HG02884 (cell line): Measurements from ENCODE around the gene SMIM14.
"Not testable (repeated sequence)": the region's sequence is repeated elsewhere in the genome, so short reads cannot be mapped to it uniquely, and the experiment has no call there.

Experiments used
- ATAC-seq: cut with Tn5 transposase; IDR thresholded peaks from one replicate; pipeline ENCODE4 v1.9.1; 2021; ENCODE audit warnings: mild to moderate bottlenecking, moderate library complexity; ENCODE audit not compliant: unreplicated experiment

The SMIM14 gene

DNA sequence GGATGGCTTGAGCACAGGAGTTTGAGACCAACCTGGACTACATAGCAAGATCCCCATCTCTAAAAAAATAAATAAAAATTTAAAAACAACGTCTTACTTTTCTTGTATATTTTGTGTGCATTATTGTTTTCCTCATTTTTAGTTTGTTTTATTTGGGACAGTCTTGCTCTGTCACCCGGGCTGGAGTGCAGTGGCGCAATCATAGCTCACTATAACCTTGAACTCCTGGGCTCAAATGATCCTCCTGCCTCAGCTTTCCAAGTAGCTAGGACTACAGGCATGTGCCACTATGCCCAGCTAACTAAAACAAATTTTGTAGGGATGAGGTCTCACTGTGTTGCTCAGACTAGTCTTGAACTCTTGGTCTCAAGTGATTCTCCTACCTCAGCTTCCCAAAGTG is 9.5 kb upstream of the SMIM14 start:
- ATAC-seq = no peak

DNA sequence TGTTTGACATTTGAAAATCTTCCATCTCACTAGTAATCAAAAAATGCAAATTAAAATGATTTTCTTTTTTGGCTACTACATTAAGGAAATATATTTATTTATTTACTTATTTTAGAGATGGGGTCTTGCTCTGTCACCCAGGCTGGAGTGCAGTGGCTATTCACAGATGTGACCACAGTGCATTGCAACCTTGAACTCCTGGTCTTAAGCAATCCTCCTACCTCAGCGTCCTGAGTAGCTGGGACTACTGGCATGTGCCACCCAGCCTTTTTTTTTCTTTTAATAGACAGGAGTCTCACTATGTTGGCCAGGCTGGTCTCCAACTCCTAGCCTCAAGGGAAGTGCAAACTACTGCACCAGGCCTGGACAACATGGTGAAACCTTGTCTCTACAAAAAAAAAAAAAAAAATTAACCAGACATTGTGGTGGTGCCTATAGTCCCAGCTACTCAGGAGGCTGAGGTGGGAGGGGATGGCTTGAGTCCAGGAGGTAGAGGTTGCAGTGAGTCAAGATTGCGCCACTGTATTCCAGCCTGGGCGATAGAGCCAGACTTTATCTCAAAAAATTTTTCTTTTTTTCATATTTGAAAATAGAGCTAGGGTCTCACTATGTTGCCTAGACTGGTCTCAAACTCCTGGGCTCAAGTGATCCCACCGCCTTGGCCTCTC is 4.4 kb upstream of the SMIM14 start:
- ATAC-seq = no peak

DNA sequence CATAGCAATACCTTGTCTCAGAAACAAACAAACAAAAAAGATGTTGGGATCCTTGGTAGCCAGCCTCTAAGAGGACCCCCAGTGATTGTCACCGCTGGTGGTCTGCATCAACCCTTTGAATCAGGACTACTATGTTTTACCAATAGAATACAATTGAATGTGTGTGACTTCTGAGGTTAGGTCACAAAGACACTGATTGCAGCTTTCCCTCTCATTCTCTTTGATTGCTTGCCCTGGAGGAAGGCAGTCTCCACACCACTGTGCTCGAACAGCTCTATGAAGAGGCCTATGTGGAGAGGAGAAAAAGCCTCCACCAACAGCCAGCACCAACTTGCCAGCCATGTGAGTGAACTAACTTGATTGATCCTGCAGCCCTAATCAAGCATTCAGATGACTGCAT is 2.8 kb upstream of the SMIM14 start:
- no peak for ATAC-seq

DNA sequence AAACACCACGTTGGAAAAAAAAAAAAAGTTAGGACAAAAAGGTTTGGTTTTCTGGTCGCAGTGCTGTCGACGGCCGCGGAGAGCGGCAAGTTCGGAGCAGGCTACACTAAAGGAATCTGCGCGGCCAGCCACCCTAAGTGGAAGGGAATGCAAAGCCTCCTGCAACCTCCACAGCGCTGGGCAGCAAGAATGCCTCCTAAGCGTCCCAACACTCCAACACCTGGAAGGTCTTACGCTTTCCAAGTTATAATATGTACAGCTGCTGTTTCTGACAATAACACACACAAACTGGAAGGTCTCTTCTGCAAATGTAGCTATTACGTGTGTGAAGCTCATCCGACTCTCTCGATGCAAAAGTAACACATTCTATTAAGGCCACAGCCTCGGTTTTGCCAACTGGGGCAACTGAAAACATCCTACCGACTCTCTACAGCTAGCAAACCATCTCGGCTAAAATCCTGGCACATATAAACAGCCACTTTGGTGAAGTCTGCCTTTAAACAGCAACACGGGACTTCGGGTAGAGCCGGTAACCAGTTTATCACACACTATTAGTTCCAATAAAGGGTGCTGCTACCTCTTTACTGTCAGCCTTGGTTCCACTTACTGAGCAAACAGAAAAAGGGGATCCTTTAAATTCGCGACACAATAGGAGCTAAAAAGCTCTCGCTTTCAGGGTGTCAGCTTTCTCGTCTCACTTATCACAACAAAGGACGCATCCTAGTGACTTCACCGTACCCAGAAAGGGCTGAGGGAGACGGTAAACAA is 895 bp downstream of the SMIM14 start:
- peak; percentile 7 for ATAC-seq

DNA sequence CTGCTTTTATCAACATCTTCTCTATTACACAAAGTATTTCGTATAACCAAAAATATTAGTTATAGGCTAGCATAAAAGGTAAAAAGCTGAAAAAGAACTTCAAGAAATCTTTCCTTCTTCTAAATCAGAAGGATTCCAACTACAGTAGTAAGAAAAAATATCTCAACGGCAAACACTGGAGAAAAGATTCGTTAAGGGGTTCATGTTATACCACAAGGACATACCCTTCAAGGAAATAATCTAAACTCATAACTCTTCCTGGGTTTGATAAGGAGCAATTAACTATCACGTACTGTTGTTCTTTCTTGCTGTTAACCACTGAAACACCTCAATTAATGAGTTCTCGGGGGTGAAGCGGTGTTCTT is 1.5 kb downstream of the SMIM14 start:
- ATAC-seq = no peak

DNA sequence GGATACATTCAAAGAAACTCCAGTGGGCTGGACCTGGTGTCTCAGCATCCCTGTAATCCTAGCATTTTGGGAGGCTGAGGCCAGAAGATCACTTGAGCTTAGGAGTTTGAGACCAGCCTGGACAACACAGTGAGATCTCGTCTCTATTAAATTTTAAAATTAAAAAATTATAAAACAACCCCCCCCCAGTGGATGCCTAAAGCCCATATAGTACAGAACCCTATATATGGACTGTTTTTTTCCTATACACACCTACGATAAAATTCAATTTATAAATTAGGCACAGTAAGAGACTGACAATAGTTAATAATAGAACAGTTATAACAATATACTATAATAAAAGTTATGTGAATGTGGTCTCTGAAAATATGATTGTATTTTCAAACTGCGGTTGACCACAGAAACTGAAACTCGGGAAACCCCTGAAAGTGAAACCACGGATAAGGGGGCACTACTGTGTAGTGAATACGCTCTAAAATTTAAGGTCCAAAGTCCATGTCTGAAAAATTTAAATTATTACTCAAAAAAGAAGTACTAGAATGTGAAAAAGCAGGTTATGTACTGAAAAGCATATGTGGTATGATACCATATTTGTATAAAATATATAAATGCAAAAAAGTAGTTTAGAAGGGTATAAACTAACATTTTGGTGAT is 2.0 kb downstream of the SMIM14 start:
- ATAC-seq = no peak

DNA sequence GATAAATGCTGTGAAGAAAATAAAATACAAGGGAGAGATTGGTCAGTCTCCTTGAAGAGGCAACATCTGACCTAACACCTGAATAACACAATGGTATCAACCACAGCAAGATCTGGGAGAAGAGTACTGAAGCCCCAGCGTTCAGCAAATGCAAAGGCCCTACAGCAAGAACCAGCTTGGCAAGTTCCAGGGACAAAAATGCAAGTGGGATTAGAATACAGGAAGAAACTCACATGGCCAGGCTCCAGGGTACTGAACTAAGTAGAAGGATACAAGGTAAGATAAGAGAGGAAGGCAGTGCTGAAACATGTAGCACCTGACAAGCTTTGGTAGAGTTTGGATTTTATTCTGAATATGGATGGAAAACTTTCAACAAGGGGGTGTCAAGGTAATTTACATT is 3.6 kb downstream of the SMIM14 start:
- ATAC-seq = no peak

DNA sequence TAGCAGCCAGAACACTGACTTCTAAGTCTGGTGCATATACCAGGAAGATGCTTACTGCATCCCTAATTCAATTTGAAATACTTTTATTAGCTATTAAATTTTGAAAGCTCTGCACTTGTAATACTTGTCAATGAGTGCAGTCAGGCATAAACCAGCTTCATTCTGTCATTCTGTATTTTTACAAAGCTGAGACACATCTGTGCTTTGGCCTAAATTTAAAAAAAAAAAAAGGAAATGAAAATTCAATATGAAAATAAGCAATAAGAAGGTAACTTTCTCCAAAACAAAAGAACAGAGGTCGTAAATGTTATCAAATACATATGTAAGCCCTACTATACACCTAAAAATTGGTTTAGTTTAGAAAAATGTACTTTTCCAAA is 7.0 kb downstream of the SMIM14 start:
- ATAC-seq = no peak

DNA sequence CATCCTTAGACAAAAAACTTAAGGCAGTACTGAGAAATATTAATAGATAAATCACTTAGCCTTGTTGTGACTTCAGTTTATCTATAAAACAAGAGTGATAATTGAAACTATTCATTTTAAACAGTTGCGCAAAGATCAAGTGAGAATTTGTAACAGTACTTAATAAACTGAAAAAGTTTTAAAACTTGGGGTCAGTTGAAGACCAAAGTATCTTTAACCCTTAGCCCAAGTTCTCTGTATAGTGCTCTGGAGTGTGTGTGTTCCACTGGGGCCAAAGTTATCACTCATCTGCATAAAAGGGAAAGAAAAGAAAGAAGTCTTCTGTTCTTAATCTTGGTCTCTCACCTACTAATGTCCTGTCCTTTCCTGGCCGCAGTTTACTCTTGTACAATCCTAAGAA is 11.3 kb downstream of the SMIM14 start:
- no peak for ATAC-seq

DNA sequence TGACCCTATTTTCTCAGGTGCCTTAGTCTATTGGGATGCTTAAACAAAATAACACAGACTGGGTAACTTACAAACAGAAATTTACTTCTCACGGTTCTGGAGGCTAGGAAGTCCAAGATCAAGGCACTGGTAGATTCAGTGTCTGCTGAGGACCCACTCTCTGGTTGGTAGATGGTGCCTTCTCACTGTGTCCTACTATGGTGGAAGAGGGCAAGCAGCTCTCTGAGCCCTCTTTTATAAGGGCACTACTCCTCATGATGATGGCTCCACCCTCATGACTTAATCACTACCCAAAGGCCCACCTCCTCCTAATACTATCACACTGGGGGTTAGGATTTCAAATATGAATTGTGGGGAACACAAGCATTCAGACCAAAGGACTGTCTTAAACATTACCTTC is 11.8 kb downstream of the SMIM14 start:
- no peak for ATAC-seq

DNA sequence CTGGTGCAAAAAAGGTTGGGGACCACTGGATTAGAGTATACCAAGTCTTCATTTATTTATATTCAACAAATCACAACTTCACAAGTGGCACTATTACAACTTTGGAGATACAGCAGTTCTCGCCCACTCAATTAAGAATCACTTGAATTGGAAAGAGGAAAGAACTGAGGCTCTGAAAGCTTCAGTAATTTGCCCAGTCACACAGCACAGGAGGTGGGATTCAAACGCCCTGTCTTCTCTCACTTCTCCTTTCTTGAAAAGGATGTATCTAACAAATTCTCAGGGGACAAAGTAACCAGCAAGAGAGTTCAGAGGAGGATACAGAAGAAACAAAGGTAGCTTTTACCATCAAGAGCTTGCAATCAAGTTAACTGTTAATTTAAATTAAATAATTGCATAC is 12.4 kb downstream of the SMIM14 start:
- peak; percentile 59 for ATAC-seq

DNA sequence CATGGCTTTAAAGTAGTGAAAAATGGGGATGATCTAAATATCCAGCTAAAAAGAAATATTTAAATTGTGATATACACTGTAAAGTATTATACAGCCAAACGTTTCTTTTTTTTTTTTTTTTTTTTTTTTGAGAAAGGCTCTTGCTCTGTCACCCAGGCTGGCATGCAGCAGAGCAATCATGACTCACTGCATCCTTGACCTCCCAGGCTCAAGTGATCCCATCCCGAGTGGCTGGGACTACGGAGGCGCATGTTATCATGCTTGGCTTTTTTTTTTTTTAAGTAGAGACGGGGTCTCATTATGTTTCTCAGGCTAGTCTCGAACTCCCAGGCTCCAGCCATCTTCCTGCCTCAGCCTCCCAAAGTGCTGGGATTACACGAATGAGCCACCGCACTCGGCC is 17.1 kb downstream of the SMIM14 start:
- no peak for ATAC-seq

DNA sequence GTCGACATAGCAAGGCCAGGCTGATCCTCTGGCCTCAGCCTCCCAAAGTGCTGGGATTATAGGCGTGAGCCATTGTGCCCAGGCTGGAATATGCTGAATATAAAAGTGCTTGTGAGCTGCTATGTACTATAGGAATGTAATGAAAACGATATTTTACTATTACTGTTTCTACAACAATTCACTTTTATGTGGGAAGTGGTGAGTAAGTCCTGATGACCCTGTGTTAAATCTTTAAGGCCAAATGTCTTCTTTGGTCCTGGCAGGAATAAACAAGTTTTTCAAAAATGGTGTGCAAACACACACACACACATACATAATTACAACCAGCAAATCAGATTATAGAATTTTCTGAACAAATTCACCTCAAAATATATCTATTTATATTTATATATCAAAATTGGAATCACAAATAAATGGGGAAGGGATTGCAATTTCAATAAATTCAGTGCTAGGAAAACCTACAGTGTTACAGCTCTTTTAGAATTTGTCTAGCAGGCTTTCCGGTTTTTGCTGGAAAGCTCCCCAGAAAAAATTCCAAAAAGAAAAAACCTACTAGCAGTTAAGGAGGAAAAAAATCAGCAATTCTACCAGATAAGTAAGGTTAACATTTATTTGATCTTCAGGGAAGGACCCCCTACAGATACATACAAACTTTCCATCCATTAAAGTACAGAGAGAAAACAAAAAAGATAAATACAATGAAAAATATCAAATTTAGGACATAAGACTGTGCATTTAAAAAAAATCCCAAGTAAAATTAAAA is 17.9 kb downstream of the SMIM14 start:
- ATAC-seq = no peak

DNA sequence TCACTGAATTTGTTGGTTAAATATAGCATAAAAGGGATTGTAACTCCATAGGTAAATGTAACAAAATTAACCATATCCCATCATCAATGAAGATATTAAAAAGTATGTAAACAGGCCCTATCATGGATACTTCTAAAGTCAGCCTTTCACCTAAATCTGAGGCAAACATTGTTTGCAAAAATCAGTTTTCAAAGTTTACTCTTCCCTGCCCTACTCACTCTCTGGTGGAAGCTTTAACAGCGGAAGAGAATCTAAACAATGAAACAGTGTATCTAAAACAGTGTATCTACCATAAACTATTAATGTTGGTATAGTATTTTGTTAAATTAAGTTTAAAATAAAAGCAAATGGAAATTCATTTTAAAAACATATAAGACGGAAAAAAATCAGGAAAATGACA is 21.1 kb downstream of the SMIM14 start:
- no peak for ATAC-seq

DNA sequence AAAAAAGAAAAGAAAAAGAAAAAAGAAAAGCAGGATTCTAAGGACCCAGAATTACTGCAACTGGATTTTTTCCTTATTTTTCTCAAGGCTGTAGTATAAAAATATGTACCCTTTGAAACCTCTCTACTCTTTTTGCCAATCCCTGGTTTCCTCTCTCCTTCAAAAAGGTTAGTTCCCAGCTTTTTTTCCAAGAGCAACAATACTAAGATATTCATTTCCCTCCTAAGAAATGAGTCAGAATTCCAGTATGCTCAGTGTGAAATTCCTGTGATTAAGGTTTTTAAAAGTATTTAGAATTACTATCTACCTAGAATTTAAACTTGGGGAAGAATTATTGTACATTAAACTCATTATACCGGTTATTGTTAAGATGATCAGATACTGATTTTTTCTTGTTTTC is 22.0 kb downstream of the SMIM14 start:
- no peak for ATAC-seq

DNA sequence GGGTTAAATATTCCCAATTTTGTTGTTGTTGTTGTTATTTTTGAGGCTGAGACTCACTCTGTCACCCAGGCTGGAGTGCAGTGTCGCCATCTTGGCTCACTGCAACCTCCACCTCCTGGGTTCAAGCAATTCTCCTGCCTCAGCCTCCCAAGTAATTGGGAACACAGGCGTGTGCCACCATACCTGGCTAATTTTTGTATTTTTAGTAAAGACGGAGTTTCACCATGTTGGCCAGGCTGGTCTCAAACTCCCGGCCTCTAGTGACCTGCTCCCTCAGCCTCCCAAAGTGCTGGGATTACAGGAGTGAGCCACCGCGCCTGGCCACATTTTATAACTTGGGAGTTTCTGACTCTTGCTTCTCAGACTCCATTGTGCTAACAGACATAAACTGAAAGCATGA is 22.6 kb downstream of the SMIM14 start:
- not testable (repeated sequence) for ATAC-seq

DNA sequence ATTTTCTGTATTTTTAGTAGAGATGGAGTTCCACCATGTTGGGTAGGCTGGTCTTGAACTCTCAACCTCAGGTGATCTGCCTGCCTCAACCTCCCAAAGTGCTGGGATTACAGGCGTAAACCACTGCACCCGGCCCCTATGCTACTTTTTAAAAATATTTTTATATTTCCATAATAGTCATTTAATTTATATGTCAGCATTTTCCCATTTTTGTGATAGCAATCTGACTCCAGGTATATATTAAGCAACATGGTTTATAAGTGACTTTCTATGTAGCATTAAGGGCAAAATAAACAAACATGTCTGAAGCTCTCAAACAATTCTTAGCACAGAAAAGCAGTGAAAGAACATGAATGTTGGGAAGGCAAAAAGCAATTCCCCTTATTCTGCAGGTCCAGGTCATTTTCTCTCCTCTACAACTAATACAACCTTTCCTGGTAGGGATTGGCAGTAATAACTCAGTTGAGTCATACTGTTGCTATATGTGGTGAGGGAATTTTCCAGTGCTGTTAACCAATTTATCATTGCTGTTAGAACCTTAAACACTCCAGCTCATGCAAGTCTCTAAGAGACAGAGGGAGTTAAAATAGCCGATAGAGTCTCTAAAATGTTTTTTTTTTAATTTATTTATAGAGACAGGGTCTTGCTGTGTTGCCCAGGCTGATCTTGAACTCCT is 24.0 kb downstream of the SMIM14 start:
- ATAC-seq = no peak

DNA sequence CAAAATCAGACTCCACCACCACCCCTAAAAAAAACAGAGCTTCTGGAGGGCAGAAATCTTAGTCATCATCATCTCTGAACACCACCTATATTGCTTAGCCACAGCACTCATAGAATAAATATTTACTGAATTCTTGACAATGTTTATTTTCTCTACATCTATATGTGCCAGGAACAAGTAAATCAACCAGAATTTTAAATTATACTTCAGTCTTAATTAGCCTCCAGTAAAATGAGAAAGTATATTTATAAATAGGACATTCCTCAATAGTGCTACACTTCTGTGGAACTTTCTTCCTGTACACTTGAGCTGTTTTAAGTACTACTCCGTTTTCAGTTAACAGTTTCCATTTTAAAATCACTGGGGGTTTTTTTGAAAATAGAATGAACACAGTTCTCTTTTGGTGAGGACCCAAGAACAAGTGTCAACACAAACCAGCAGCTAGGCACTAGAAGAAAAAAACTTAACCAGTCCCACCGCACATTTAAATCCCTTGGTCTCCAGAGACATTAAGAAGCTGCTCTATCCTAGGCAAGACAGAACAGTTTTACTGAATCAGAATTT is 25.5 kb downstream of the SMIM14 start:
- ATAC-seq = no peak

DNA sequence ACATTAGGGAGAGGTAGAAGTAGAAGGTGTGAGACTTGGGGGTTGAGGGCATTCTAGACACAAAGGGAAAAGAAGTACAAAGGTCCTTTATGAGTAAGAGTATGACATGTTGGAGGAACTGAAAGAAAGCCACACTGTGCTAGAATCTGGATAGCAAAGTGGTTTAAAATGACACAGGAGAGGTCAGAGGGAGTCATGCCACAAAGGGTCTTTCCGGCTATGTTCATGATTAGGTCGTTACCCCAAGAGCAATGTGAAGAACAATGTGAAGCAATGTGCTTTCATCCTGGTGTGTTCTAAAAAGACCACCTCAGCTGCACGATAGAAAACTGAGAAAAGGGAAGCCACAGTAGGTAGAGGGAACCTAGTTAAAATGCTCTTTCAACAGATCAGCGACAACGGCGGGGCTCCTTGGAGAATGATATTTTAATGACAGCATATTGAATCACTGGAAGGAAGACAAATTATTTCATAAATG is 29.2 kb downstream of the SMIM14 start:
- peak; percentile 88 for ATAC-seq

DNA sequence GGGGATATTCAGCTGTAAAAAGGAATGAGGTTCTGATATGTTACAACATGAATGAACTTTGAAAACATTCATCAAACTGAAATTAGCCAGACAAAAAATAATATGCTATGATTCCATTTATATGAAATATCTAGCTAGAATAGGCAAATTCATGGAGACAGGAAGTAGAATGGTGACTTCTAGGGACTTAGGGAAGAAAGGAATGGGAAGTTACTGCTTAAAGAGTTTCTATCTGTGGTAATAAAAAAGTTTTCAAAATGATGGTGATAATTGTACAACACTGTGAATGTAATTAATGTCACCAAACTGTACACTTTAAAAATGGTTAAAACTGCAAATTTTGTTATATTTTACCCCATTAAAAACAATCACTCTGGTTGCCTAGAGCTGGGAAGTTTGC is 30.2 kb downstream of the SMIM14 start:
- no peak for ATAC-seq

DNA sequence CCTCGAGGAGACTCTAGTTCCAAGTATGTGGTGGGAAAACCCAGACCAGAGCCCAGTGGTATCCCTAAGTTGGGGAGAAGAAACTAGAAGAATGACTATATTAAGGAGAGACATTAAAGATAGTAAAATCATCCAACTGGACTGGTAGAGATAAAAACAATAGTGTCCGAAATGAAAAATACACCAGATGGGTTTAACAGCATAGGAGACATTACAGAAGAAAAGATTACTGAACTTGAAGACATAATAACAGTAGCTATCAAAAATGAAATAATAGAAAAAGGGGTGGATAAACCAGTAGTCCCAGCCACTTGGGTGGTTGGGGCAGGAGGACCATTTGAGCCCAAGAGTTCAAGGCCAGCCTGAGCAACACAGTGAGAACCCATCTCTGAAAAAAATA is 31.9 kb downstream of the SMIM14 start:
- ATAC-seq = no peak
